HG02970 (cell line): Measurements from ENCODE around the gene SLBP.

Experiments
- ATAC-seq: cut with Tn5 transposase; IDR thresholded peaks from one replicate; pipeline ENCODE4 v1.9.1; 2021; ENCODE audit warnings: mild to moderate bottlenecking, moderate library complexity, moderate number of reproducible peaks; ENCODE audit not compliant: unreplicated experiment, low FRiP score

The SLBP gene

GRCh38 chr4:1749826-1750225 is 37.7 kb upstream of the SLBP start:
- ATAC-seq: no peak

DNA sequence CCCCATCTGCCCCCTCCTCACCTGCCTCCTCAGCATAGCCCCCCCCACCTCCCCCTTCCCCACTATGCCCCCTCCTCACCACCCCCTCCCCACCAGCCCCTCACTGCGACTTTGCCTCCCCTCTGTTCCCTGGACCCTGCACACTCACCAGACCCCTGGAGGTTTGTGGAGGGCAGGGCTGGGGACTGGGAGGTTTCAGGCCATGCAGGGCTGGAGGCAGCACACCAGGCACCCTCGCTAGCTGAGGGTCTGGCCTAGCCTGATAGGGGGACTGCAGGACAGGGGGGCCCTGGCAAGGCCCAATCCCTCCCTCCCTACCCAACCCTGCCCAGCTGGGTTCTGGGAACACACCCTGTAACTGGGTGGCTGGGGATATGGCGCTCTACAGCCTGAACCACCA is 37.3 kb upstream of the SLBP start:
- no peak for ATAC-seq

DNA sequence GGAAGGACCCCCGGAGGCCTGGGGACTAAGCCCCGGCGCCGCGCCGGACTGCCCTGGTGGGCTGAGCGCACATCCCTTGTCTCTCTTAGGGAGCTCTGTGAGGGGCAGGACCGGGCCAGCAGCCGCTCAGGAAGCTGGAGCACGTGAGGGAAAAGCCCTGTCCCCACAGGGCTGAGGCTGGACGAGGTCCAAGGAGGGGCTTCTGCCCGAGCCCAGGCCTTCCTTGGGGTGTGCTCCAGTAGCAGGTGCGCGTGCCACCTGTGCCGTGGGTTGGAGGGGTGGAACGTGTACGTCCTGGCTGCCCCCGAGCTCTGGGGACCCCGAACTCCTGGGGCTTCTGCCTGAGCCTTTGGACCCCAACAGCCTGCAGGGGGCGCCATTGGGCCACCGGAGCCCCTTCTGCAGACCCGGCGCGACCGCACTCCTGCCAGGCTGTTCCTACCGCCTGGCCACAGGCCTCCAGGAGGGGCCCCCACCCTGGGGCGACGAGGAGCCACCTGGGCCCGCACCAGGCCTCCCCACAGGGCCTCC is 36.4 kb upstream of the SLBP start:
- ATAC-seq: no peak

GRCh38 chr4:1747603-1747967 is 35.5 kb upstream of the SLBP start:
- no peak for ATAC-seq

DNA sequence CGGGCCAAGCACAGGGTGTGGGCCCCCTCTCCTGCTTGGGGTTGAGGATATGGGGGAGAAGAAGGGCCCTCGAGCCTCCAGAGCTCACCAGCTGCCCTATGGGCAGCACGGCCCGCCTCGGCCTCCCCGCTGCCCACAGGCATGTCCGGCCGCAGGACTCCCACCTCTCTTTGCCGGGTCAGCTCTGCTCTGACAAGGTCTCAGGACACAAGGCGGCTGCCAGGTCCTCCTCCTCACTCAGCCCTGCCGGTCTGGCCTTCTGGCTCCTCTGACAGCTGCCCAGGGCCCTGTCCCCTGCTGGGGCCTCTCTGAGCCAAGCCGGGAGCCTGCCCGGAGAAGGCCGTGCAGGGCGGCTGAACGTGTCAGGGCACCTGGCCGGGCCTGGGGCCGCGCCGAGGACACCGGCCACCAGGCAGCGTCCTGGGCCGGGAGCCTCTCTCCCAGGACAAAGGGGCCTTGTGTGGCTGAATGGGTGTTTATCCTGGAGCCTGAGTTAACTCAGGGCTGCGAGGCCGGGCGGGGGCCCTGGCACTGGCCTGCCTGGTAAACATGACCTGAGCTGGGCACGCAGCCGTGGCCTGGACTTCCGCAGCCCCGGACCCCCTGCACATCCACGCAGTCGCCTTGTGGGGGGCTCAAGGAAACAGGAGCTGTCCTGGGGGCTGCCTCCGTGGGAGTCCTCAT is 34.9 kb upstream of the SLBP start:
- ATAC-seq: no peak

DNA sequence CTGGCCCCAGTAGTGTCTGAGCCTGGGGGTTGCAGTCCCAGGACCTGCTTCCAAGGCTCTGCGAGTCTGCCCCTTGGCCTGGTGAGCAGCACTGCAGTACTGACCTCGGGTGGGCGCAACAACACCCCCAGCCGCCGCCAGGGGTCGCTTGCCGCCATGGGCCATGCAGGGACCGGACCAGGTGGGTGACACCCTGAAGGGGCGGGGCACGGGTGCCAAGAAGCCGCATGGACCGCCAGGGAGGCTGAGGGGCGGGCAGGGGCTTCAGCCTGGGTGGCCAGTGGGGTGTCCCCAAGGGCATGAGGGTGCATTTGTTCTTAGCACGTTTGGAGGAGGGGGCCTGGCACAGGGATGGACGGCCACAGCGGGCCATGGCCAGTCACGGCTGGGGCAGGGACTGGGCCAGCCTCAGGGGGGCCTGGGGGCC is 34.2 kb upstream of the SLBP start:
- no peak for ATAC-seq

DNA sequence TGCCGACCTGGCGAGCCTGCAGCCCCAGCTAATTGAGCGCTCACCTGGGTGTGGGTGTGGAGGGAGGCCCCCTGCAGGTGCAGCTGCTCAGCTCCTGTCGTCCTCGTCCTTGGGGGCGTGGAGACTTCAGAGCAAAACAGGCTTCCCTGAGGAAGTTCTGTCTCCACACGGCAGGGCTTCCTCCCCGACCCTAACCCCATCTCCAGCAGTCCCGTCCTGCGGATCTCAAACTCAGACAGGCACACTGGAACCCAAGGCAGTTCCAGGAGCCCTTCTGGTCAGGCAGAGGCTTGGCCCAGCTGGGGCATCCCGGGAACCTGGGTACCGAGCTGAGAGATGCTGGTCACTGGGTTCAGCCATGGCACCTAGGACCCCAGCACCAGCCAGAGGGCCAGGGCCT is 33.6 kb upstream of the SLBP start:
- ATAC-seq: no peak

DNA sequence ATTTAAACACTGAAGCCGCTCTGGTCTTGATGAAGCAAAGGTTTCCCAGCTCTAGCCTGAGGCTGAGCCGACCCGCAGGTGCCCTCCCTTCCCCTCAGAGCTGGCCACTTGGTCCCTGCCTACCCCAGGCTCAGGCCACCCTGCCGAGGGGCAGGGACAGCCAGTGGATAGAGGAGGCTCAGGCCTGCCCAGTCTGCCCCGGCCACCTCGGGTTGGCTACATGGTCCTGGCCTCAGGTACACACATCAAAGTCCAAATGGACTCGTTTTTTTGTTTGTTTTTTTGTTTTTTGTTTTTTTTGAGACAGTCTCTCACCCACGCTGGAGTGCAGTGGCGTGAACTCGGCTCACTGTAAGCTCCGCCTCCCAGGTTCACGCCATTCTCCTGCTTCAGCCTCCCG is 33.0 kb upstream of the SLBP start:
- ATAC-seq: no peak

GRCh38 chr4:1744552-1744951 is 32.4 kb upstream of the SLBP start:
- ATAC-seq: no peak

DNA sequence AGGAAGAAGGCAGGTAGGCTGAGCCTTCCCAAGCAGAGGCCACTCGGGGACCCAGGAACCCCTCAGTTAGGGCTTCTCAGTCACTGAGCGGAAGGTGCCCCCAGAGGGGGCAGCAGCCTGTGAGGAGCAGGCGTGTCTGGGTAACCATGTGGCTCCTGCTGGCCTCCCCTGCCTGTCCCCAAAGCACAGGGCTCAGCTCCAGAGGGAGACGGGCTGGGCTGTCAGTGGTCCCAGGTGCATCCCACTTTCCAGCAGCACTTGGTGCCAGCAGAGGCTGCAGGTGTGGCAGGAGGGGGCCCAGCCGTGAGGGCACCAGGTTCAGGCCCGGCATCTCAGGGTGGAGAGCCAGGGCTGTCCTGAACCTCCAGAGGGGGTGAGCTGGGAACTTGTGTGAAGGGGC is 31.9 kb upstream of the SLBP start:
- no peak for ATAC-seq

- no peak for ATAC-seq
Measured at GRCh38 chr4:1743551-1743950, 31.4 kb upstream of the SLBP start.

DNA sequence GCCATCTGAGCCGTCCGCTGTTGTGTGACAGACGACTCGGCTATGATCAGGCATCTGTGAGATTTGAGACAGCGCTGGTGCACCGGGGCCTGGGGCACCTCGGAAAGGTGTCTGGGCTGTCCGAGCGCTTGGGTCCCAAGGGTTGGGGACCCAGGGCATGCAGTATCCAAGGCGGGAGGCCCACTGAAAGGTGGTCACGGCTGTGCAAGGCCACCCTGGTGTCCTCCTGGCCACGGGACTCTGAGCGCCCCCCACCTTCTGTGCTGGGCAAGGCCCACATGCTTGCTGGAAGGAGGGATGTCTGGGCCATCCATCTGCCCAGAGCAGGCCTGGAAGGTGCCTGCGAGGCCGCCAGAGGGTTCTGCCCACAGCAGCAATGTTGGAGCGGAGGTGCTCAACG is 29.1 kb upstream of the SLBP start:
- ATAC-seq: no peak

DNA sequence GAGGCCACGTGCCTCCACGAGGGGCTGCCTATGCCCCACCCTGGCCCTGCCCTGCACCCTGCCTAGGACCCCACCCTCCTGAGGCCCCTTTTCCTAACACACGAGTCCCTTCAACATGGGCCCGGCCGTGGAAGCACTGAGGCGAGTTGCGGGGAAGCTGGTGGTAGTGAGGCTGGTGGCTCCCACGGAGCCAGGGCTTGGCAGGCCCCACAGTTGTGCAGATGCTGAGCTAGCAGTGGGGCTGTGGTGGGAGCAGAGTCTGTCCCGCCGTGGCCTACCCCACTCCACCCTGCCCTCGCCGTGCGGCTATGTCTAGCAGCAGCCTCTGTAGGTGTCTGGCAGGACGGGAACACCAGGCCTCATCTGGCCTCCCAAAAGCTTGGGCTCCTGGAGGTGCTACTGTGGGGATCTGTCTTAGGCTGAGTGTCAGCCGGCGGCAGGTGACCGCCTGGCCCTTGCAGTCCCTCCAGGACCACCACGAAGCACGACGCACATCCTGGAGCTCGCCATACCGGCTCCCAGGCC is 28.0 kb upstream of the SLBP start:
- ATAC-seq: no peak

DNA sequence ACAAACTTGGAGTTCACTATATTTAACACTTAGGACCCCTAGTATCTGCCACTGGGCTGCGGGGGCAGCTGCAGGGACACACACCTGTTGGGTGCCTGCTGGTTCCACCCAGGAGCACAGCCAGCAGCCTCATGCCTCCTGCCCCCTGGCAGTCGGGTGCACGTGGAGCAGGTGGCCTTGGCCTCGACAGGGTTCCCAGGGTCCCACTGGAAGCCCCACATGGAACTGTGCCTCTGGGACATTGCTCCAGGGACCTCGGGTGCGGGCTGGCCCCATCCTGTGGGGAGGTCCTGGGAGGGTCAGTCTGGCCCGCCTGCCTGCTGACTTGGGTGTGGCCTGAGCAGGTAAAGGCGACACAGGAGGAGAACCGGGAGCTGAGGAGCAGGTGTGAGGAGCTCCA is 27.2 kb upstream of the SLBP start:
- ATAC-seq: no peak

DNA sequence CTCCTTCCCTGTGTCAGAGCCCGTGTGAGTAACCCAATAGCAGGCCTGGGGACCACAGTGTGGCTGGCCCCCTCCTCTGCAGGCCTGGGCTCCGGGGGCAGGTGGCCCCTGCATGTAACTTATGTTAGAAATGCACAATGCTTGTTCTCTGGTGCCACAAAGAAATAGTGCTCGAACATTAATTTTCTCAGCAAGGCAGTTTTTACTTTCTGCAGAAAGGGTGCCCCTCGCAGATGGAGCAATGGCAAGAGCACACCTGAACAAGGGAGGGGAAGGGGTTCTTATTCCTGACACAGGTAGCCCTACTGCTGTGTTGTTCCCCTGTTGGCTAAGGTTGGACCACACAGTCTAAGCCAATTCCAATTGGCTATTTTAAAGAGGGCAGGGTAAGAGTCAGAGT is 26.3 kb upstream of the SLBP start:
- no peak for ATAC-seq

GRCh38 chr4:1737666-1738065 is 25.5 kb upstream of the SLBP start:
- no peak for ATAC-seq

DNA sequence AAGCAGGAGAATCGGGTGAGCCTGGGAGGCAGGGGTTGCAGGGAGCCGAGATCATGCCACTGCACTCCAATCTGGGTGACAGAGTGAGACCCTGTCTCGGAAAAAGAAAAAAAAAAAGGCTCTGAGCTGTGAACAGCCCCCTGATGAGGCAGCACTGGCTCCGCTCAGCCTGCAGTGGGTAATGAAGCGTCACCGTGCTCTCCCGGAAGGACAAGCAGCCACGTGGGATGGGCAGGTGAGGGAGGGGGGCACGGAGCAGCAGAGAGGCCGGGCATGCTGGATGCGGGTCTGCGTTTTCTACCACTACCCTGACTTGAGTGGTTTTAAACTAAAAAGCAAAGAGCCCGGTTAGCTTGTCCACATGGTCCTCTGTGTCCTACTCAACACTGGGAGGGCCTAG is 24.7 kb upstream of the SLBP start:
- no peak for ATAC-seq

DNA sequence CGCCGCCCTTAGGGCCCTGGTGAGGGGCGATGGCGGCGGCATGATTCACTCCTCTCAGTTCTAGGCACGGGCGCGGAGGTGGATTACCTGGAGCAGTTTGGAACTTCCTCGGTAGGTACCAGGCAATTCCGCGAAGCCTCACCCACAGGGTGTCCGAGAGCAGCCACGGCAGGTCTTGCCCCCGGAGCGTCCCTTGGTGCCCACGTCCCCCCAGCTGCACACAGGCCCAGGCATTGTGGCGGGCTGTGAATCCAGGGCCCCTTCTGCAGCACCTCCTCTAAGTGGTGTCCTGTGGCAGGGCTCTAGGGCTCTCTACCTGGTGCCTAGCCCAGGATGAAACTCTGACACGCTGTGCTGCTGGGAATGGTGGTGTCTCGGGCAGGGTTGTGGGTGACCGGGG is 23.1 kb upstream of the SLBP start:
- no peak for ATAC-seq

DNA sequence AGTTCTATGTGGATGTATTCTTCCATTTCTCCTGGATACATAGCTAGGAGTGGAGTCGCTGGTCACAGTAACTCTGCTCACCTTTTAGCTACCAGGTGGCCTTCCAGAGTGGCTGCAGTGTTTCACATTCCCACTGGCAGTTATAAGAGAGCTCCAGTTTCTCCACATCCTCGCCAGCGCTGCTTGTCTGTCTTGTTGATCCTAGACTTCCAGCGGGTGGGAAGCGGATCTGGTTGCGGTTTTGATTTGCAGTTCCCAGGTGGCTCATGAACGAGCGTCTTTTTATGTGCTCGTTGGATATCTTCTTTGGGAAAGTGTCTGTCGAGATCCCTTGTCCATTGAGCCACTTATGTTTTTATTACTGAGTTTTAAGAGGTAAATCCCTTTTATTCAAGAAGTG is 20.8 kb upstream of the SLBP start:
- no peak for ATAC-seq

GRCh38 chr4:1731180-1731579 is 19.1 kb upstream of the SLBP start:
- ATAC-seq: no peak

- no peak for ATAC-seq
Measured at GRCh38 chr4:1730532-1731135, 18.5 kb upstream of the SLBP start.
